ENCODE data around the gene LFNG.
A peak's percentile ranks its signal among the peaks of the same experiment; 100 is the strongest.

The LFNG gene, protein sequence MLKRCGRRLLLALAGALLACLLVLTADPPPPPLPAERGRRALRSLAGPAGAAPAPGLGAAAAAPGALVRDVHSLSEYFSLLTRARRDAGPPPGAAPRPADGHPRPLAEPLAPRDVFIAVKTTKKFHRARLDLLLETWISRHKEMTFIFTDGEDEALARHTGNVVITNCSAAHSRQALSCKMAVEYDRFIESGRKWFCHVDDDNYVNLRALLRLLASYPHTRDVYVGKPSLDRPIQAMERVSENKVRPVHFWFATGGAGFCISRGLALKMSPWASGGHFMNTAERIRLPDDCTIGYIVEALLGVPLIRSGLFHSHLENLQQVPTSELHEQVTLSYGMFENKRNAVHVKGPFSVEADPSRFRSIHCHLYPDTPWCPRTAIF

DNA sequence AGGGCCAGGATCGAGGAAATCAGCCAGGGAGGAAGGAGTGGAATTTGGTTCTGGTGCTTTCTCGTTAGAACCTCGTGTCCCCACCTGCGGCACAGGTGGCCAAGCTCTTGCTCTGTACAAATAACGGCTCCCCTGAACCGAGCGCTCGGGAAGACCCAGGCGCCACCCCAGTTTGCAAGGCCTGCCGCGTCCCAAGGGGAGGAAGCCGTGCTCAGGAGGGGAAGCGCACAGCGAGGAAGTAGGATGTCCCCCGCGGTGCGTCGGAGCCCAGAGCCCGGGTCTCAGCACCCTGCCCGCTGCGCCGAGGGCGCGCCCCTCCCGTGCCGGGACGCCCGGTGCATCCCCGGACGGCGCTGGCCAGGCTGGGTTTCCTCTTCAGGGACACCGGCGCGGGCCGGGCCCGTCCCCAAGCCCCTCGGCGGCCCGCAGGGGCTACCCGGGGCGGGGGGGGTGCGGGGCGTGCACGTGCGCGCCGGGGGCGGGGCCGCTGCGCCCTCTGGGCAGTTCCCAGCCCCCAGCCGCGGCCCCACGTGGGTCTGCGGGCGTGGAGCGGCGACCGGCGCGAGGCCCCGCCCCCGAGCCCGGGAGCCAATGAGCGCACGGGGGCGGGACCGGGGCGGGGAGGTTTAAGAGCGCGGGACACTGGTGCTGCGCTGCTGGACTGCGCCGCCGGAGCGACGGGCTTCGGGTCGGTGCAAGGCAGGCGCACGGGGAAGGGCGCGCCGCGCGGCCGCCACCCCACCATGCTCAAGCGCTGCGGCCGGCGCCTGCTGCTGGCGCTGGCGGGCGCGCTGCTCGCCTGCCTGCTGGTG is at the start of gene LFNG:
Gene LFNG, plus strand, starts transcription at position 656 of the 812 bp plus-strand sequence. Its CDS starts 88 bp downstream, at position 744.
- peak; percentile 73 for DNase-seq

DNA sequence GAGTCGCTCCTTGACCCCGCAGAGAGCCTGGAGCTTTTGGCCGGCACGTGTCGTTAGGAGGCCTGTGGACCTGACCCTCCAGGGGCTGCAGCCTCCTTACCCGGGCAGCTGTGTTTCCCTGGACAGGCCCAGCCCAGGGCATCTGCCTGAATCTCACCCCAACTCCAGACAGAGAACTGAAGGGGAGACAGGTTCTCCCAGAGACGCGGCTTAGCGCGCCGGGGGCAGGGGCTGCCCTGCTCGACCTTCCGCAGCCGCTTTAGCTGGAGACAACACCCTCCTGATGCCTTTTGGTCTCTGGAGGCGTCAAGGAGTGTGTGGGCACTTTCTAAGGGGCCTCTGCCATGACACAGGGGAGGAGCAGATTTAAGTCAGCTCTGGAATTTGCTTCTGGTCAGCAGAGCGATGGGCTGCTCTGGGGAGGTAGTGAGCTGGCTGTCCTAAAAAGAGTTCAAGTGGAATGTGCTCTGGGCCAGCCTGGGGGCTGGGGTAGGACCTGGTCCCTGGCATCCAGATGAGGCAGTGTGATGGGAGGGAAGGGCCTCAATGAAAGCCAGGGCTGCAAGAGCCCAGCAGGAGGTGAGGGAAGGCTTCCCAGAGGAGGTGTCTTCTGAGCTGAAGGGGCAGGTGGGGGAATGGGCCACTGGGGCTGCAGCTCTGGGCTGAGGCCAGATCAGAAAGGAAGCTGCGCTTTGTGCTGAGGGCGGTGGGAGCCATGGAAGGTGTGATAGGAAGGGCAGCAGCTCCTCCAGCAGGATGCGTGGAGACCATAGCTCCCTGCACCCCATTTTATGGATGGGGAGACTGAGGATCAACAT is 49.2 kb upstream of the LFNG start:
- DNase-seq = no peak

DNA sequence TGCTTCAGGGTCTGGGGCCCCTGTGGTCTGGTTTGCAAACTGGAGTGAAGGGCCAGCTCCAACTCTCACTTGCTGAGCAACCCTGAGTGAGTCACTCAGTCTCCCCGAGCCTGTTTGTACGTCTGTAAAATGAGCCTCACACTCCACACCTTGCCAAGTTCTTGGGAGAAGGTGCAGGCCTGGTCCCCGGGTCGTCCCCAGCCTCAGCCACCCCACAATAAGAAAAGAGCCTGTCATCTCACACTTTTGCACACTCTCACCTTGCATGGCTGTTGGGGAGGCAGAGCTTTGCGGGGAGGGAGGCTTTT is 48.6 kb upstream of the LFNG start:
- no peak for DNase-seq

DNA sequence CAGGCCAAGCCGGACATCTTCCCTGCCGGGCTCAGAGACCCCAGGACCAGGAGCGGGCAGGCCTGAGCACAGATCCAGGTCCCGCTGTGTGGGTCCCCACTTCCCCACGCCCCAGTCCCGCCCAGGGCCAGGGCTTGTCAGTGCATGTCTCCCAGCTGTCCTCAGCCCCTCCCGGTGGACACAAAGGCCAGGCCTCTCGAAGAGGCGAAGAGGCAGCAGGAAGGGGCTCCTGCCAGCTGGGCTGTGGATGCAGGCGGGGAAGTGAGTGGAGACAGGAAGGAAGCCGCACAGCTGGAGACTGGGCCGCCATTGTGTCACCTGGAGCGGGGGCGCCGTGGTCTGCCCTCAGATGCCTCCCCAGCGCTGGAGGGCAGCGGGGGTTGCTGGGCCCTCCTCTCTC is 48.2 kb upstream of the LFNG start:
- DNase-seq = peak; percentile 3

DNA sequence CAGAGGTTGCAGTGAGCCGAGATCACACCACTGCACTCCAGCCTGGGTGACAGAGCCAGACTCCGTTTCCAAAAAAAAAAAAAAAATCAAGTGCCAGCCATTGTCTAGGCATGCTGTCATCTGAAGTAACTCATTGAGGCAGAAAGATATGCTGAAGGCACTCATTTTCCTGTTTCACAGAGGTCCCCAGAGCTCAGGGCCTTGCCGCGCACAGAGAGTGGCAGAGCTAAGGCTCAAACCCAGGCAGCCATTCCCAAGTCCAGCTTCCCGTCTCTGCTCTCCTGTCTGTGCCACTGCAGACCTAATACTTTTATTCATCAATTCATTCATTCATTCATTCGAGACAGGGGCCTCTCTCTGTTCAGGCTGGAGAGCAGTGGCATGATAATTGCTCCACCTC is 46.8 kb upstream of the LFNG start:
- DNase-seq = no peak

DNA sequence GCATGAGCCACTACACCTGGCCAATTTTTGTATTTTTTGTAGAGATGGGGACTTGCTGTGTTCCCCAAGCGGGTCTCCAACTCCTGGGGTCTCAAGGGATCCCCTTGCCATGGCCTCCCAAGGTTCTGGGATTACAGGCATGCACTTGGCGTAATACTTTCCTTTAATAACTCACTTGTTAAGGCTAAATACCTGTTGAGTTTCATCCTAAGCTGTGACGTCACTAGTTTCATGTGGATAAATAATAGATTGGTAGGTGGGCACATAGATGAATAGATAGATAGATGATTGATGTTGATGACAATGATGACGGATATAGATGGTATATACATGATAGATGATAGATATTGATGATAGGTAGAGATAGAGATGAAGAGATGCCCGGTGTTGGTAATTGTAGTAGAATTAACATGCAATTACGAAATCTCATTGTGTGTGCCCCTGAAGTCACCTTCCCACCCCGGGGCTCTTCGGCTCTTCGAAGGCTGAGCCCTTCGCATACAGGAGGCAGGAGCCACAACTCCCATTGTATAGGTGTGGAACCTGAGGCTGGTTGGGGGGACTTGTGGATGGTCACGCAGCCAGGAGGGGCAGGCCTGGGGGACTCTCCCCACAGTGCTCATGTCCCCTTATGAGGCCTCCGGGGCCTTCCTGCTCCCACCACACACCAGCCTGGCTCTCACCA is 45.9 kb upstream of the LFNG start:
- no peak for DNase-seq

DNA sequence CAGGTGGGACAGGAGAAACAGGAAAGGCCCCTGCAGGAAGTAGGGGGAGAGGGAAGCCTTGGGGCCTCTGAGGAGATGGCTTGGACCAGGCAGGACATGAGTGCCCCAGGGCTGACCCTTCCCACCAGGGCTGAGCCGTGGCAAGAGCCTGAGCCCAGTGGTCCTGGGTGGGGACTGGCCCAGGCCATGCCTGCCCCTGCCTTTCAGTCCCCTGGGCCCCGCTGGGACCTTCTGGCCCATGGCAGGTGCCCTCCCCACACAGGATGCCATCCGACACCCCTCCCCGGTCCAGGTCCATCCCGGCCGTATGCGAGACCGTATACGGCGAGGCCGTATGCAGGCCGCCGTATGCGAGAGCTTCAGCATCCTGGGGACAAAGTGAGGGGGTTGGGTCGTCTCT is 45.4 kb upstream of the LFNG start:
- no peak for DNase-seq

DNA sequence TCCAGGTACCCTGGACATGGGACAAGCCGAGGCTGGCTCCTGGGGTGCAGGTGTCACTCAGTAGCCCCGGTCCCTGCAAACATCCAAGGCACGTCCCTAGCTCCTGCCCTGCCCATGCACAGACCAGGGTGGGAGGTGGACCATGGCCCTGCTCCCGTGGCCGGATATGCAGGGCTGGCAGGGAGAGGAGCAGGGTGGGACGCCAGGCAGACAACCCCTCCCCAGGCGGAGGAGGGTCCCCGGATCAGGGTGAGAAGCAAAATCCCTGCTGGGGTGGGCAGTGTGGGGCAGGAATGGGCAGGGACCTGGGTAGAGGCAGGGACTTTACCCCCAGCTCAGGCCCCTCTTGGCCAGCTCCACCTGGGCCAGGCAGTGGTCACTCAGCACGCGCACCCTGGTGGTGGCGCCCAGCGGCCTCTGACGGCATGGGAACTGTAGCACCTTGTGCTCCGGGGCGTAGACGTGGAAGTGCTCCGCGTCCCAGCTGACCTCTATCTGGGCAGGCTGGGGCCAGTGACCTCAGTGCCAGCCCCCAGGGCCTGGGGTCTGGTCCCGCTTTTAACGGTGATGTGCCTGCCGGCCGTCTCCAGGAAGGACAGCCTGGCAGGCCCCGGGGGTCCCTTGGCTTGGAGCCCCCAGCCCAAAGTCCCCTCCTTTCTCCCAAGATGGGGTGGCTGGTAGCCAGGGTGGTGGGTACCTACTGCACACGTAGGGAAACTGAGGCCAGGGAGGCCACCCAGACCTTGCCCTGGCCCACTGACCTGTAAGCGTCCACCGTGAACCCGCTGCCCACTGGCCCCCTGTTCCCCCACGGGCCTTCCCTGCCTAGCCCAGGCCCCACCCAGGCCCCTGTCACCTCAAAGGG is 44.5 kb upstream of the LFNG start:
- DNase-seq = no peak

DNA sequence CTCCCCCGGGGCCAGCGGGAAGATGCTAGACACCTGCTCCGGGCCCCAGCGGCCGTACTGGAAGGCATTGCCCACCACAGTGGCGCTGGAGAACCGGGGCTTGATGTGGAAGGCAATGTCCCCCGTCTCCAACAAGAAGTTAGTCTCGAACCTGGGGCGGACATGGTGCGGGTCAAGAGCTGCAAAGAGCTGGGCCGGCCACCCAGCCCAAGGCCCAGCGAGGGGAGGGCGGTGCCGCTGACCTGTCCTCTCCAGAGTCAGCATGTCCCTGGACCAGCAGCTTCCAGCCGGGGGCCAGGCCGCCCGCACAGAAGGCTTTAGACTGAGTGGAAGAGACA is 43.9 kb upstream of the LFNG start:
- no peak for DNase-seq

DNA sequence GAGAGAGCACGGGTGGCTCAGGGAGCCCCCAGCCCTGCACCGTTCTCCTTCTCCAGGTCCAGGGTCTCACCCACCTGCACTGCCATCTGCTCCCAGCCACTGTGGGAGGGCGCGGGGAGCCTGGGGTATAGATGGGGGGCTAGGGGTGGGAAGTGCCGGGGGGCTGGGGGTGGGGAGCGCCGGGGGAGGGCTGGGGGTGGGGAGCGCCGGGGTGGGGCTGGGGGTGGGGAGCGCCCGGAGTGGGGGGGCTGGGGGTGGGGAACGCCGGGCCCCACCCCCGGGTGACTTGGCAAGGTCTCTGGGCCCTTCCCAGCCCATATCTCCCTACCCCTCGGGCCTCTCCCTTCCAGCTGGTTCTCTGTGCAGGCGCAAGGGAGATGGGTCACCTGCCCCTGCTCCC is 43.3 kb upstream of the LFNG start, which contains the start of gene GRIFIN:
Gene GRIFIN, minus strand, starts transcription at position 101 of the 400 bp plus-strand sequence. Its CDS starts 15 bp downstream, at position 86.
- DNase-seq = no peak

DNA sequence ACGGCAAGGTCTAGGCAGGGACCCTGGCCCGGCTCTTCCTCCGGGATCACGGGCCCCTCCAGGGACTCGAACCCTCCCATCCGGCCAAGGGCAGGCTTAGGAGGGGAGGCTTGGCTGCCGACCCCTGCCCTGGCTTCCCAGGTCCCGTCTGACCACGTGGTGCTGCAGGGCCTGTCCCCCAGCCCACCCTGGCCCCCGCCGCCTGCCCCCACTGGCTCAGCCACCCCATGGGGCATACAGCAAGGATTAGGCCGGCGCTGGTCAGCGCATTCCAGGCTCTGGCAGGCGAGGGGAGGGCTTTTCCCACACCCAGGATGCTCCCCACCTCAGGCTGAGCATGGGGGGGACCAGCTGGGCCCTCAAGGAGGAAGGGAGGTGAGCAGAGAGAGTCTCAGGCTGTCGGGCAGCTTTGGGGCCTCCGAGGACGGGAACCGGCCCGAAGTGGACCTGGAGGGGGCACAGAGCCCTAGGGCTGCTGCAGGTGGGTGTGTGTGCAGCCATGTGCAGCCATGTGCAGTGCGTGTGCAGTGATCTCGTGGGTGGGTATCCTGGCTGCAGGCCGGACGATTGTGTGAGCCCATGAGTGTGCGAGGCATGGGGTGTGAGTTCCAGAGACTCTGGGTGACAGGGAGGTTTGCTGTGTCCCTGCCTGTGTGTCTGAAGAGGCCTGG is 42.7 kb upstream of the LFNG start:
- no peak for DNase-seq

DNA sequence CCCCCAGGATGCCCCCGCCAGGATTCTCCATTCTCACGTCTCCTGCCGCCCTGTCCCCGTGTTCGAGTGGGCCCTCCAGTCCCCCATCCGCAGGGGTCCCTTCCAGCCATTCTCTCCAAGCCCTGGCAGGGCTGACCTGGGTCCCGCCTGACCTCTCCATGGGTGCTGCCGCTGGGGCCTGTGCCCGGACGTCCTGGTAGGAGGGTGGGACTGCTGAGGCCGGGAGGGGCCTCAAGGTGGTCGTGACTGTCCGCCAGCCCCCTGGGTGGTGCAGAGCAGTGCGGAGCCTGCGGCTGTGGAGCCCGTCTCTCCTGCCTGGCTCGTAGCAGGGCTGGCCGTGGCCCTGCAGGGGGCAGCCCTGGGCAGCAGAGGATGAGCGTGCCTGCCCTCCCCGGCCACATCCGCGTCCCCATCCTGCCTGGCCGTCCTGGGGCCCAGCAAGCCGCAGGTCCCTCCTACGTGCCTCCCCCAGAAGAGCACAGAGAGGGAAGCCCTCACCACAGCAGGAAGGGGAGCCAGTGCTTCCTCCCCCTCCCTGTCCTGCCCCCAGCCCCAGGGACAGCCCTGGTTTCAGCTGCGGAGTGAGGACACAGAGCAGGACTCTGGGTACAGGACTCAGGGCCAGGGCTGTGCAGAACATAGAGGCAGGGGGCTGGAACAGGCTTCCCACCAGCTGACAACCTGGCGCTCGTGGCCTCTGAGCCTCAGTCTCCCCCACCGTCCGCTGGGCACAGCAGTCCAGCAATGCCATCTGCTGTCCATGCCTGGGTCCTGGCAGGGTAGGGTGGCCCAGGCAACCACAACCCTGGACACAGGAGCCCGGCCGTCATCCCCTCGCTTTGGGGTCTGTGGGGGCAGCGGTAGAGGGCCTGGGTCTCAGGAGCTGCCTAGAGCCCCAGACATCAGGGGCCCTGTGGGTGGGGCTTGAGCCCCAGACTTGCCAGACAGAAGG is 41.9 kb upstream of the LFNG start:
- no peak for DNase-seq

DNA sequence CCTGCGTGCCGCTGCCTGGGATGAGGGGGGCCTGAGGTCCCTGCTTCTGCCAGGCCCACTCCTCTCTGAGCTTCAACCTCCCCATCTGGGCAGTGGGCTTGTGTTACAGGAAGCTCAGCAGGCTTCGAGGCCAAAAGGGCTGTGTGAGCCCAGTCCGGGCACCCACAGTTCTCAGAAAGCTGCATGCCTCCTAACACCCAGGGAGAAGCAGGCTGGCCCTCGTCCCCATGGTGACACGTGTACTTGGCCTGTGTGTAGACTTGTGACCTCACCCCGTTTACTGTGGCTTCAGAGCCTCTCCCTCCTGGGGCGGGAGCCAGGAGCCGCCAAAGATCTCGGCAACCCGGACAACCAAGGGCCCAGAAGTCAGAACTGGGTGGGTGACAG is 41.2 kb upstream of the LFNG start:
- DNase-seq = no peak

DNA sequence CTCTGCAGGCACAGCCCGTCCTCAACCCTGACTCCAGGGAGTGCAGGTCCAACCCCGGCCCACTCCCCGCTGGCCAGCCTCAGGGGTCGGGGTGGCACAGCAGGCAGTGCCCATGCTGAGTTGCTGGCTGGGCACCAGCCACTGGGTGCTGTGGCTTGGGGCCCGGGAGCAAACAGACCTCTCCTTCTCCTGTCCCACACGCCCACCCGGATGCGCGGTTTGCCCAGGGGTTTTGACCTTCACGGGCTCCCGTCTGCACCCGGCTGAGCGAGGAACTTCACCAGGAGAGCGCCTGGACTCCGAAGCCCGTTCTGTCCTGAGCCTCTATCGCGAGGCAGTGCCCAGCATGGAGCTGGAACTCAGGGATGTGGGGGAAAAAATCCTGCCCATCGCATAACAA is 40.8 kb upstream of the LFNG start:
- DNase-seq = no peak

DNA sequence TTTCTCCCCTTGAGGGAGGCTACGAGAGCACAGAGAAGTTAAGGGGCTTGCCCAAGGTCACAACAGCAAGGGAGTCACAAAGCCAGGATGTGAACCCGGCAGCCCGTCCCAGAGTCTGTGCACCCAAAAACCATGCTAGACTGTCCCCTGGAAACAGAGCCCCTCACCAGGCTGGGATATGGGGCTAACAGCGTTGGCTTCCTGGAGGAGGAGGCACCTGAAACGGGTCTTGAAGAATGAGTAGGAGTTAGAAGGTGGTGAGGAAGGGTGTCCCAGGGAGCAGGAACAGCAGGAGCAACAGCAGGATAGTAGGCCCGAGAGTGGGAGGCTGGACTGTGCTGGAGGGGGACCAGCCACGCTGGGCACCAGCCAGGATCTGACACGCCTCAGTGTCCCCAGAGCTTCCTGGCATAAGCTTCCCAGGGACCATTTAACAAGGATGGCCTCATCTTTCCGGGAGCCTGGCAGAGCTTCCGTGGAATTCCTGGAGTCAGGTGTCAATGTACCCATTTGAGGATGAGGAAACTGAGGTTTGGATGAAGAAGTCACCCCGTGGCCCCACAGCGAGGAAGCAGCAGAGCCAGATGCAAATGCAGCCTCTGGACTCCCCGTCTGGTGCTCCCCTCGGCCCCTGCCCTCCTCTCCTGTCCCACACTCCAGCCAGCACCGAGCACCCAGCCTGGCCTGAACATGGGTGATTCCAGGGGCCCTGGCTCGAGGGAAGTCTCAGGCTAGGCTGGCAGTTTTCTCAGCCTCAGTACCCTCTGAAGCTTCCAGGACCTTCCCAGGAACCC is 40.1 kb upstream of the LFNG start:
- DNase-seq = no peak

DNA sequence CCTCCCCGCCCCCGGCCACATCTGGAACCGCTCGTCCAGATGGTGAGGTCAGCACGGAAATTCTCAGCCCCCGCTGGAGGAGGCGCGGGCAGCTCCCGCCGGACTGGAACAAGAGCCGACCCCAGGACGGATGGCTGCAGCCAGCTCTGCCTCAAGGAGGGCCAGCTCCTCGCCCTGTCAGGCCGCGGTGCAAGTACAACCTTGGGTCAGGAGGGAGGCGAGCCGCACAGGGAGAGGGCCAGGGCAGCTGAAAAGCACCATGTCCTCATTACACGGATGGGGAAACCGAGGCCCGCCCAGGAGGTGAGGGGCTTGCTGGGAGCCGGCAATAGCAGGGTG is 39.5 kb upstream of the LFNG start:
- no peak for DNase-seq

DNA sequence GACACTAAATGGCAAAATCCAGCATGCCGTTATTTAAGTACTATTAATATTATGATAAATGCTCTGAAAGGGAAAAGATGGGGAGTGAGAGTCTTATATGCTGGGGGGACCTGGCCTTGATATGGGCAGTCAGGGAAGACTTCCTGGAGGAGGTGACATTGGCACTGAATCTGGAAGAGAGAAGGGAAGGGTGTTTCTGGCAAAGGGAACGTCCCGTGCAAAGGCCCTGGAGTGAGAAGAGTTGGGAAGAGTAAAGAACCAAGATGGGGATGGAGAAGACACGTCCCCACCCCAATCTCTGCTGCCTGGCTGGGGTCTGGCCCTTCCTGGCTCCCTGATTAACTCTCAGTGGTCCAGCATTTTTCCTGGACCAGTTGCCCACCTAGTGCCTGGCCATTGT is 38.4 kb upstream of the LFNG start:
- no peak for DNase-seq

DNA sequence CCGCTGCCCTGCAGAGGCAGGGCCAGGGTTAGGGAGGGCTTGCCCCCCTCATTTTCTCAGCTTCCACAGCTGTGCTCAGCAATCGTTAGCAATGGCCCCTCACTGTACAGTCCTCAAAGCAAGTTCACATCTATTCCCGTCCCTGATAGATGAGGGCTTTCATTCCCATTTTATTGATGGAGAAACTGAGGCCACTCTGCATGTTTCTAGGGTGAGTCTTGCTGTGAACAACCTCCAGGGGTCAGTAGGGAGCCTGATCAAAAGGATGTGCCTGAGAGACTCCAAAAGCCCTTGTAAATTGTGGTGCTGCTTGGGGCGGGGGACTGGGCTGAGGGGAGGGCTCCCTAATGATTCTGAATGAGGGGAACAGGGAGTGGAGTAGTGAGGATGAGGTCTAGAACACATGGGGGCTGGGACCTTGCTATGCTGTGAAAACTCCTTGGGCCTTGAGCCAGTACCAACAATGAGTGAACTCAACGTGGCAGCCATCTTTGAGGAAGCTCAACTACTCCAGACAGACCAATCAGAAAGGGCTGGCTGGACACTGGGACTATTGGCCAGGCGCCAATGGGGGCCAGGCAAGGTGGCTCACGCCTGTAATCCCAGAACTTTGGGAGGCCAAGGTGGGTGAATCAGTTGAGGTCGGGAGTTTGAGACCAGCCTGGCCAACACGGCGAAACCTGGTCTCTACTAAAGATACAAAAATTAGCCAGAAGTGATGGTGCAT is 36.7 kb upstream of the LFNG start:
- no peak for DNase-seq

DNA sequence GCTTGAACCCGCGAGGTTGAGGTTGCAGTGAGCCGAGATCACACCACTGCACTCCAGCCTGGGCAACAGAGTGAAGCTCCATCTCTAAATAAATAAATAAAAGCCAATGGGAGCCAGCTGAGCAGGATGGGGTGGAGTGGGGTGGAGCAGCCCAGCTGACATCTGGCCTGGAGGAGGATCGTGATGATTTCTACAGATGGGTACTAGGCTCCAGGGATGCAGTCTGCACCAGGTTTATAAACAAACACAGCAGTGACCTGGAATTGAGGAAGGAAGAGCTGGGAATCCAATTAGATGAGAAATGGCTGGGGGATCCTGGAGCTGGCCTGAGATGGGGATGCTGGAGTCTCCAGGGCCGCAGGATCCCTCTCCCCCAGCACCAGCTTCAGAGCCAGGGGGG is 36.1 kb upstream of the LFNG start:
- DNase-seq = no peak

Data from NCI-H2227 treated with DMSO at 0.1 percent for 48 hours (cell line).